Stimulated activated CD4-positive, alpha-beta T cell treated with anti-CD3 and anti-CD28 coated beads, TNF-alpha, amount 100 ng/mL, for 48 hours (primary cell): ENCODE data around the gene MAP2.
A peak's percentile ranks its signal among the peaks of the same experiment; 100 is the strongest.

Experiments used
- DNase-seq, 3 donors: peaks; one replicate each; pipeline ENCODE4 v3.0.0-alpha.2; 2020; ENCODE audit warnings: low read depth in 3 of 3

Gene MAP2

GRCh38 chr2:209713219-209713618 lies 289.4 kb downstream of the MAP2 start:
- no peak for DNase-seq

- no peak for DNase-seq
Observed at GRCh38 chr2:209719034-209719433, 295.2 kb downstream of the MAP2 start.

- no peak for DNase-seq
Observed at GRCh38 chr2:209721497-209721896, 297.6 kb downstream of the MAP2 start.

- no peak for DNase-seq
Observed at GRCh38 chr2:209726311-209726710, 302.5 kb downstream of the MAP2 start.

- DNase-seq, result no peak
Observed at GRCh38 chr2:209727077-209727476, 303.2 kb downstream of the MAP2 start.

GRCh38 chr2:209734805-209735204 lies 311.0 kb downstream of the MAP2 start:
- no peak for DNase-seq

- no peak for DNase-seq
Observed at GRCh38 chr2:209741953-209742352, 318.1 kb downstream of the MAP2 start.

GRCh38 chr2:209753020-209753419 lies 329.2 kb downstream of the MAP2 start:
- DNase-seq, result no peak

- no peak for DNase-seq
Observed at GRCh38 chr2:209757163-209757562, 333.3 kb downstream of the MAP2 start.

GRCh38 chr2:209761566-209761965 lies 337.7 kb downstream of the MAP2 start:
- DNase-seq, result no peak

- DNase-seq, result no peak
Observed at GRCh38 chr2:209762563-209762962, 338.7 kb downstream of the MAP2 start.

- DNase-seq, result no peak
Observed at GRCh38 chr2:209763106-209763505, 339.3 kb downstream of the MAP2 start.

GRCh38 chr2:209766613-209767012 lies 342.8 kb downstream of the MAP2 start:
- DNase-seq, result no peak

GRCh38 chr2:209767316-209767715 lies 343.5 kb downstream of the MAP2 start:
- DNase-seq, result no peak

GRCh38 chr2:209768557-209768956 lies 344.7 kb downstream of the MAP2 start:
- no peak for DNase-seq

- DNase-seq, result peak in 1 of 3 donors; percentile 7
Observed at GRCh38 chr2:209771474-209772289, 347.8 kb downstream of the MAP2 start, which contains the start of gene UNC80. UNC80 (plus strand) TSS chr2:209771832; CDS start chr2:209772073, 241 bp downstream.

- DNase-seq, result no peak
Observed at GRCh38 chr2:209772290-209772685, 348.4 kb downstream of the MAP2 start.

- no peak for DNase-seq
Observed at GRCh38 chr2:209773377-209773776, 349.5 kb downstream of the MAP2 start.
